ENCODE data around the gene CORIN.
"Not testable (repeated sequence)": the region's sequence is repeated elsewhere in the genome, so short reads cannot be mapped to it uniquely, and the experiment has no call there.

The CORIN gene

GRCh38 chr4:47830265-47831025 is 7.4 kb downstream of the CORIN start:
- no peak for DNase-seq

- no peak for DNase-seq
Measured at GRCh38 chr4:47829438-47829837, 8.4 kb downstream of the CORIN start.

GRCh38 chr4:47827343-47828047 is 10.4 kb downstream of the CORIN start:
- DNase-seq = no peak

- no peak for DNase-seq
Measured at GRCh38 chr4:47824840-47825239, 13.0 kb downstream of the CORIN start.

GRCh38 chr4:47819178-47819577 is 18.7 kb downstream of the CORIN start:
- DNase-seq = no peak

- no peak for DNase-seq
Measured at GRCh38 chr4:47817275-47817674, 20.6 kb downstream of the CORIN start.

- DNase-seq = no peak
Measured at GRCh38 chr4:47816748-47817147, 21.1 kb downstream of the CORIN start.

GRCh38 chr4:47814618-47815295 is 23.1 kb downstream of the CORIN start:
- DNase-seq = no peak

- no peak for DNase-seq
Measured at GRCh38 chr4:47809654-47810203, 28.1 kb downstream of the CORIN start.

- no peak for DNase-seq
Measured at GRCh38 chr4:47804598-47804997, 33.3 kb downstream of the CORIN start.

- no peak for DNase-seq
Measured at GRCh38 chr4:47801481-47802002, 36.3 kb downstream of the CORIN start.

GRCh38 chr4:47798165-47798564 is 39.7 kb downstream of the CORIN start:
- DNase-seq = no peak

GRCh38 chr4:47791965-47792364 is 45.9 kb downstream of the CORIN start:
- DNase-seq = no peak

- DNase-seq = no peak
Measured at GRCh38 chr4:47790105-47790504, 47.8 kb downstream of the CORIN start.

GRCh38 chr4:47788126-47788525 is 49.7 kb downstream of the CORIN start:
- no peak for DNase-seq

GRCh38 chr4:47786958-47787370 is 50.9 kb downstream of the CORIN start:
- no peak for DNase-seq

GRCh38 chr4:47785153-47785552 is 52.7 kb downstream of the CORIN start:
- DNase-seq = no peak

GRCh38 chr4:47784222-47784621 is 53.6 kb downstream of the CORIN start:
- DNase-seq = no peak

GRCh38 chr4:47776353-47776752 is 61.5 kb downstream of the CORIN start:
- no peak for DNase-seq

GRCh38 chr4:47774079-47774478 is 63.8 kb downstream of the CORIN start:
- no peak for DNase-seq

GRCh38 chr4:47771020-47771419 is 66.8 kb downstream of the CORIN start:
- DNase-seq = no peak

GRCh38 chr4:47767956-47768355 is 69.9 kb downstream of the CORIN start:
- DNase-seq = not testable (repeated sequence)

GRCh38 chr4:47763279-47763678 is 74.6 kb downstream of the CORIN start:
- no peak for DNase-seq
